ENCODE data around the gene PIGQ. TPM values are rescaled to one million over a fixed set of nuclear protein-coding genes. Genes with fewer than 3 reads are reported as not detected.

Gene PIGQ
- total and polyA plus RNA-seq, 2 of the 13 experiments (the other 11 are each of a cell fraction or from before 2014, with no cell fraction given) = 7.7 to 19.7 TPM

DNA sequence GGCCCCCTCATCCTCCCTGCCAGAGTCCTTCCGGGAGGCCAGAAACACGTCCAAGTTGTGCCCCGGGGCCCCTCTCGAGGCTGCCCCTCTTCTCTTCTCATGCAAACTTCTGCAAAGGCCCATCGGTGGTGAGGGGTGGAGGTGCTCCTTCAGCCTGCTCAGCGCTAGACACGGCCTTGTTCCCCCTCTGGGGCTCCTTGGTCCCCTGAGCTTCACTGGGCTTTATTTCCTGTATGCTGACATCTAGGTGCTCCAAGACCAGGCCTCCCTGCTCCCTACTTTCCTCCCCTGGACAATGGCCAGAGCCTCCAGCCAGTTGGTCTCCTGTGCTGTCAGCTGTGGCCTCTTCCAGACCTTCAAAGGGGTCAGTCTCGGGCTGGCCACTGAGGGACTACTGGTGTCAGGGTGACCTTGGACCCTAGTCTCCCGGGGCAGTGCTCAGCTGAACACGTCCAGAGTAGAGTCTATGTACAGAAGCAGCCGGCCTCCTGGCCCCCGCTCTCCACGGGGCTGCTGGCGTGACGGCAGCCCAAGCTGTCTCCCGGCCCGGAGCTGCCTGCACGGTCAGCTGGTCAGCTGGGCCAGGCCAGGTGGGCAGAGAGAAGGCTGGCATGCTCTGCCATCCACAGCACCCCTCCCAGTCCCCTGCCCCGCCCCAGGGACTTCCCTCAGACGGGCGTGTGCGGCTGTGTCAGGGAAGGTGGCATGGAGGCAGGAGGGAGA is 11.3 kb upstream of the PIGQ start (continued):
- TF ChIP-seq, protein P1, sequence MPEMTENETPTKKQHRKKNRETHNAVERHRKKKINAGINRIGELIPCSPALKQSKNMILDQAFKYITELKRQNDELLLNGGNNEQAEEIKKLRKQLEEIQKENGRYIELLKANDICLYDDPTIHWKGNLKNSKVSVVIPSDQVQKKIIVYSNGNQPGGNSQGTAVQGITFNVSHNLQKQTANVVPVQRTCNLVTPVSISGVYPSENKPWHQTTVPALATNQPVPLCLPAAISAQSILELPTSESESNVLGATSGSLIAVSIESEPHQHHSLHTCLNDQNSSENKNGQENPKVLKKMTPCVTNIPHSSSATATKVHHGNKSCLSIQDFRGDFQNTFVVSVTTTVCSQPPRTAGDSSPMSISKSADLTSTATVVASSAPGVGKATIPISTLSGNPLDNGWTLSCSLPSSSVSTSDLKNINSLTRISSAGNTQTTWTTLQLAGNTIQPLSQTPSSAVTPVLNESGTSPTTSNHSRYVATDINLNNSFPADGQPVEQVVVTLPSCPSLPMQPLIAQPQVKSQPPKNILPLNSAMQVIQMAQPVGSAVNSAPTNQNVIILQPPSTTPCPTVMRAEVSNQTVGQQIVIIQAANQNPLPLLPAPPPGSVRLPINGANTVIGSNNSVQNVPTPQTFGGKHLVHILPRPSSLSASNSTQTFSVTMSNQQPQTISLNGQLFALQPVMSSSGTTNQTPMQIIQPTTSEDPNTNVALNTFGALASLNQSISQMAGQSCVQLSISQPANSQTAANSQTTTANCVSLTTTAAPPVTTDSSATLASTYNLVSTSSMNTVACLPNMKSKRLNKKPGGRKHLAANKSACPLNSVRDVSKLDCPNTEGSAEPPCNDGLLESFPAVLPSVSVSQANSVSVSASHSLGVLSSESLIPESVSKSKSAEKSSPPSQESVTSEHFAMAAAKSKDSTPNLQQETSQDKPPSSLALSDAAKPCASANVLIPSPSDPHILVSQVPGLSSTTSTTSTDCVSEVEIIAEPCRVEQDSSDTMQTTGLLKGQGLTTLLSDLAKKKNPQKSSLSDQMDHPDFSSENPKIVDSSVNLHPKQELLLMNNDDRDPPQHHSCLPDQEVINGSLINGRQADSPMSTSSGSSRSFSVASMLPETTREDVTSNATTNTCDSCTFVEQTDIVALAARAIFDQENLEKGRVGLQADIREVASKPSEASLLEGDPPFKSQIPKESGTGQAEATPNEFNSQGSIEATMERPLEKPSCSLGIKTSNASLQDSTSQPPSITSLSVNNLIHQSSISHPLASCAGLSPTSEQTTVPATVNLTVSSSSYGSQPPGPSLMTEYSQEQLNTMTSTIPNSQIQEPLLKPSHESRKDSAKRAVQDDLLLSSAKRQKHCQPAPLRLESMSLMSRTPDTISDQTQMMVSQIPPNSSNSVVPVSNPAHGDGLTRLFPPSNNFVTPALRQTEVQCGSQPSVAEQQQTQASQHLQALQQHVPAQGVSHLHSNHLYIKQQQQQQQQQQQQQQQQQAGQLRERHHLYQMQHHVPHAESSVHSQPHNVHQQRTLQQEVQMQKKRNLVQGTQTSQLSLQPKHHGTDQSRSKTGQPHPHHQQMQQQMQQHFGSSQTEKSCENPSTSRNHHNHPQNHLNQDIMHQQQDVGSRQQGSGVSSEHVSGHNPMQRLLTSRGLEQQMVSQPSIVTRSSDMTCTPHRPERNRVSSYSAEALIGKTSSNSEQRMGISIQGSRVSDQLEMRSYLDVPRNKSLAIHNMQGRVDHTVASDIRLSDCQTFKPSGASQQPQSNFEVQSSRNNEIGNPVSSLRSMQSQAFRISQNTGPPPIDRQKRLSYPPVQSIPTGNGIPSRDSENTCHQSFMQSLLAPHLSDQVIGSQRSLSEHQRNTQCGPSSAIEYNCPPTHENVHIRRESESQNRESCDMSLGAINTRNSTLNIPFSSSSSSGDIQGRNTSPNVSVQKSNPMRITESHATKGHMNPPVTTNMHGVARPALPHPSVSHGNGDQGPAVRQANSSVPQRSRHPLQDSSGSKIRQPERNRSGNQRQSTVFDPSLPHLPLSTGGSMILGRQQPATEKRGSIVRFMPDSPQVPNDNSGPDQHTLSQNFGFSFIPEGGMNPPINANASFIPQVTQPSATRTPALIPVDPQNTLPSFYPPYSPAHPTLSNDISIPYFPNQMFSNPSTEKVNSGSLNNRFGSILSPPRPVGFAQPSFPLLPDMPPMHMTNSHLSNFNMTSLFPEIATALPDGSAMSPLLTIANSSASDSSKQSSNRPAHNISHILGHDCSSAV (CRISPR knock-in tag; IDR thresholded peaks at IDR 0.05; ENCODE audit: borderline replicate concordance) = no peak
- TF ChIP-seq GABPA (IDR thresholded peaks at IDR 0.05; ENCODE audit: low read depth, low read length) (no peak), GABPA (CRISPR knock-in tag; IDR thresholded peaks at IDR 0.05; ENCODE audit: low read depth) (peak; percentile 43), ZBTB38 (CRISPR knock-in tag; IDR thresholded peaks at IDR 0.05) (peak; percentile 91), ETV5 (CRISPR knock-in tag; IDR thresholded peaks at IDR 0.05; ENCODE audit: borderline replicate concordance) (peak; percentile 54; the same call in 1 of the 2 replicates), RBFOX2 (IDR thresholded peaks at IDR 0.05; ENCODE audit: low read depth, low read length) (peak; percentile 38; the same call in 1 of the 2 replicates), ZKSCAN5 (CRISPR knock-in tag; IDR thresholded peaks at IDR 0.05) (peak; percentile 60; the same call in 1 of the 2 replicates), NAIF1 (CRISPR knock-in tag; IDR thresholded peaks at IDR 0.05; ENCODE audit: borderline replicate concordance) (0 out of 2 replicates have a peak, but pooled peaks have one; percentile 77), ZBTB21 (CRISPR knock-in tag; IDR thresholded peaks at IDR 0.05) (no peak), PHB2 (IDR thresholded peaks at IDR 0.05; ENCODE audit: partially characterized antibody) (no peak)
- TF ChIP-seq, protein P2, sequence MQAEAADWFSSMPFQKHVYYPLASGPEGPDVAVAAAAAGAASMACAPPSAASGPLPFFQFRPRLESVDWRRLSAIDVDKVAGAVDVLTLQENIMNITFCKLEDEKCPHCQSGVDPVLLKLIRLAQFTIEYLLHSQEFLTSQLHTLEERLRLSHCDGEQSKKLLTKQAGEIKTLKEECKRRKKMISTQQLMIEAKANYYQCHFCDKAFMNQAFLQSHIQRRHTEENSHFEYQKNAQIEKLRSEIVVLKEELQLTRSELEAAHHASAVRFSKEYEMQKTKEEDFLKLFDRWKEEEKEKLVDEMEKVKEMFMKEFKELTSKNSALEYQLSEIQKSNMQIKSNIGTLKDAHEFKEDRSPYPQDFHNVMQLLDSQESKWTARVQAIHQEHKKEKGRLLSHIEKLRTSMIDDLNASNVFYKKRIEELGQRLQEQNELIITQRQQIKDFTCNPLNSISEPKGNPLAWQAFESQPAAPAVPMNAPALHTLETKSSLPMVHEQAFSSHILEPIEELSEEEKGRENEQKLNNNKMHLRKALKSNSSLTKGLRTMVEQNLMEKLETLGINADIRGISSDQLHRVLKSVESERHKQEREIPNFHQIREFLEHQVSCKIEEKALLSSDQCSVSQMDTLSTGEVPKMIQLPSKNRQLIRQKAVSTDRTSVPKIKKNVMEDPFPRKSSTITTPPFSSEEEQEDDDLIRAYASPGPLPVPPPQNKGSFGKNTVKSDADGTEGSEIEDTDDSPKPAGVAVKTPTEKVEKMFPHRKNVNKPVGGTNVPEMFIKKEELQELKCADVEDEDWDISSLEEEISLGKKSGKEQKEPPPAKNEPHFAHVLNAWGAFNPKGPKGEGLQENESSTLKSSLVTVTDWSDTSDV (CRISPR knock-in tag; IDR thresholded peaks at IDR 0.05) = no peak
- TF ChIP-seq, protein P3, sequence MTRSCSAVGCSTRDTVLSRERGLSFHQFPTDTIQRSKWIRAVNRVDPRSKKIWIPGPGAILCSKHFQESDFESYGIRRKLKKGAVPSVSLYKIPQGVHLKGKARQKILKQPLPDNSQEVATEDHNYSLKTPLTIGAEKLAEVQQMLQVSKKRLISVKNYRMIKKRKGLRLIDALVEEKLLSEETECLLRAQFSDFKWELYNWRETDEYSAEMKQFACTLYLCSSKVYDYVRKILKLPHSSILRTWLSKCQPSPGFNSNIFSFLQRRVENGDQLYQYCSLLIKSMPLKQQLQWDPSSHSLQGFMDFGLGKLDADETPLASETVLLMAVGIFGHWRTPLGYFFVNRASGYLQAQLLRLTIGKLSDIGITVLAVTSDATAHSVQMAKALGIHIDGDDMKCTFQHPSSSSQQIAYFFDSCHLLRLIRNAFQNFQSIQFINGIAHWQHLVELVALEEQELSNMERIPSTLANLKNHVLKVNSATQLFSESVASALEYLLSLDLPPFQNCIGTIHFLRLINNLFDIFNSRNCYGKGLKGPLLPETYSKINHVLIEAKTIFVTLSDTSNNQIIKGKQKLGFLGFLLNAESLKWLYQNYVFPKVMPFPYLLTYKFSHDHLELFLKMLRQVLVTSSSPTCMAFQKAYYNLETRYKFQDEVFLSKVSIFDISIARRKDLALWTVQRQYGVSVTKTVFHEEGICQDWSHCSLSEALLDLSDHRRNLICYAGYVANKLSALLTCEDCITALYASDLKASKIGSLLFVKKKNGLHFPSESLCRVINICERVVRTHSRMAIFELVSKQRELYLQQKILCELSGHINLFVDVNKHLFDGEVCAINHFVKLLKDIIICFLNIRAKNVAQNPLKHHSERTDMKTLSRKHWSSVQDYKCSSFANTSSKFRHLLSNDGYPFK (CRISPR knock-in tag; IDR thresholded peaks at IDR 0.05; ENCODE audit: borderline replicate concordance) = peak; percentile 33; the same call in 1 of the 2 replicates
- TF ChIP-seq, protein P4, sequence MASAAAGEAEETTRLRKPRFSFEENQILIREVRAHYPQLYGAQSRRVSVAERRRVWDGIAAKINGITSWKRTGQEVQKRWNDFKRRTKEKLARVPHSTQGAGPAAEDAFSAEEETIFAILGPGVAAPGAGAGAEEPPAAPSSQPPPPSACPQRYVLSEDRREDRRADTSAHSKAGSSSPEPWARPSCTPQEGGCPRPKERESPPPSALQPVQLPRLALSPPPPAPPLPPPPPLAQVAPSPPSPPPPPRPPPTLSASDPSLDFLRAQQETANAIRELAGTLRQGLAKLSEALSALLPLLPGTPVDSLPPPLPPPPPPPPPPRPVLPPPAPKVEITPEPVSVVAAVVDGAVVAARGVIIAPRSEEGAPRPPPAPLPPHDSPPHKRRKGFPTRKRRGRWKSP (CRISPR knock-in tag; IDR thresholded peaks at IDR 0.05) = peak; percentile 77; the same call in 1 of the 2 replicates

All from HepG2 (cell line).